IPS-20b (cell line): ENCODE results near the gene RBM33.
"Not testable (repeated sequence)": the region's sequence is repeated elsewhere in the genome, so short reads cannot be mapped to it uniquely, and the experiment has no call there.

ENCODE experiments used
- H3K27ac ChIP-seq: one replicate; pipeline ENCODE4 v1.5.1; 2013; ENCODE audit warnings: low read length
- H3K27me3 ChIP-seq: 2 replicates; pipeline ENCODE4 v1.6.1; 2013; ENCODE audit warnings: mild to moderate bottlenecking, low read length, inconsistent platforms; ENCODE audit not compliant: insufficient read depth
- H3K36me3 ChIP-seq: 2 replicates; pipeline ENCODE4 v1.6.1; 2013; ENCODE audit warnings: low read depth, mild to moderate bottlenecking, inconsistent platforms, low read length, moderate library complexity; ENCODE audit not compliant: insufficient read depth
- H3K4me1 ChIP-seq: 2 replicates; pipeline ENCODE4 v1.6.1; 2013; ENCODE audit warnings: mild to moderate bottlenecking, control low read depth, inconsistent platforms, low read length, moderate library complexity; ENCODE audit not compliant: insufficient read depth
- H3K4me3 ChIP-seq: 2 replicates; pipeline ENCODE4 v1.5.1; 2013; ENCODE audit warnings: mild to moderate bottlenecking, low read length, inconsistent platforms
- H3K9ac ChIP-seq: 2 replicates; pipeline ENCODE4 v1.6.1; 2013; ENCODE audit warnings: low read depth, mild to moderate bottlenecking, inconsistent platforms, low read length, moderate library complexity
- H3K9me3 ChIP-seq: 2 replicates; pipeline ENCODE4 v1.6.1; 2013; ENCODE audit warnings: mild to moderate bottlenecking, low read depth, low read length, inconsistent platforms; ENCODE audit not compliant: insufficient read depth

RBM33 gene

DNA sequence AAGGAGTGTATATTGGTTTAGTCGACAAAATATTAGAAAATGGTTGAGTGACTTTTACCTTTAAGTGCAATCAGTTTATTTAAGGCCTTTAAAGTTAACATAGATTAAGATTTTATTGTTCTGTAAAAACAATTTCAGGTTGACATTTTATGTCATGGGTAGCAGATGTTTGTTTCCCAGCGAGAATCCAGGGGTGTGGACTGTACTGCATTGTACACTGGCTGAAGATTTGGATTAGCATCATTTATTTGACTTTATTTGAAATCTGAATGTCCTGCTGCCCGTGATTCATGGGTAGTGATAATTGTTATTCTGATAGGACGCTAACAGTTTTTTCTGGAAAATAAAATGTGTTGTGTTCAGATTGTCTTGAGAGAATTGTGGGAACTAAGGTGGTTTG, 39.3 kb downstream of the RBM33 start:
- Histone ChIP-seq H3K9me3 (no peaks in the 10 kb centered on the region), H3K4me1 (peaks cover 5% of the 10 kb centered on the region; the same call in 1 of the 2 replicates), H3K36me3 (peaks cover 64% of the 10 kb centered on the region), H3K27me3 (no peaks in the 10 kb centered on the region), H3K9ac (no peak overlapping the region), H3K4me3 (no peak overlapping the region), H3K27ac (no peak overlapping the region)

- peaks cover 56% of the 10 kb centered on the region for H3K36me3 ChIP-seq
- no peaks in the 10 kb centered on the region for H3K27me3 ChIP-seq
- no peak overlapping the region for H3K4me3 ChIP-seq
- no peak overlapping the region for H3K9ac ChIP-seq
- H3K27ac ChIP-seq, result no peak overlapping the region
- no peaks in the 10 kb centered on the region for H3K9me3 ChIP-seq
- peaks cover 5% of the 10 kb centered on the region; the same call in 1 of the 2 replicates for H3K4me1 ChIP-seq
Observed at GRCh38 chr7:155684543-155684942, 40.1 kb downstream of the RBM33 start.

GRCh38 chr7:155685070-155685790, 40.8 kb downstream of the RBM33 start:
- peaks cover 5% of the 10 kb centered on the region; the same call in 1 of the 2 replicates for H3K4me1 ChIP-seq
- H3K36me3 ChIP-seq, result peaks cover 51% of the 10 kb centered on the region
- H3K27ac ChIP-seq, result no peak overlapping the region

GRCh38 chr7:155685791-155686160, 41.3 kb downstream of the RBM33 start:
- Histone ChIP-seq H3K27me3 (no peaks in the 10 kb centered on the region), H3K9ac (no peak overlapping the region), H3K4me3 (no peak overlapping the region), H3K27ac (no peak overlapping the region), H3K9me3 (no peaks in the 10 kb centered on the region), H3K4me1 (peaks cover 5% of the 10 kb centered on the region; the same call in 1 of the 2 replicates), H3K36me3 (peaks cover 45% of the 10 kb centered on the region)

More at GRCh38 chr7:155685070-155685790, 40.8 kb downstream of the RBM33 start:
- Histone ChIP-seq H3K9ac (no peak overlapping the region), H3K9me3 (no peaks in the 10 kb centered on the region), H3K4me3 (no peak overlapping the region), H3K27me3 (no peaks in the 10 kb centered on the region)

GRCh38 chr7:155686620-155687324, 42.3 kb downstream of the RBM33 start:
- not testable (repeated sequence) for H3K27me3 ChIP-seq
- peaks cover 35% of the 10 kb centered on the region; the same call in 1 of the 2 replicates for H3K36me3 ChIP-seq

GRCh38 chr7:155688237-155688636, 43.8 kb downstream of the RBM33 start:
- not testable (repeated sequence) for H3K27me3 ChIP-seq, H3K9me3 ChIP-seq, H3K4me1 ChIP-seq, H3K9ac ChIP-seq, H3K4me3 ChIP-seq, H3K27ac ChIP-seq
- H3K36me3 ChIP-seq, result peaks cover 21% of the 10 kb centered on the region; the same call in 1 of the 2 replicates

More at GRCh38 chr7:155686620-155687324, 42.3 kb downstream of the RBM33 start:
- not testable (repeated sequence) for H3K9ac ChIP-seq, H3K27ac ChIP-seq, H3K9me3 ChIP-seq, H3K4me3 ChIP-seq, H3K4me1 ChIP-seq

- not testable (repeated sequence) for H3K4me3 ChIP-seq, H3K27ac ChIP-seq, H3K36me3 ChIP-seq, H3K4me1 ChIP-seq, H3K9me3 ChIP-seq, H3K27me3 ChIP-seq, H3K9ac ChIP-seq
Observed at GRCh38 chr7:155690655-155691054, 46.2 kb downstream of the RBM33 start.

DNA sequence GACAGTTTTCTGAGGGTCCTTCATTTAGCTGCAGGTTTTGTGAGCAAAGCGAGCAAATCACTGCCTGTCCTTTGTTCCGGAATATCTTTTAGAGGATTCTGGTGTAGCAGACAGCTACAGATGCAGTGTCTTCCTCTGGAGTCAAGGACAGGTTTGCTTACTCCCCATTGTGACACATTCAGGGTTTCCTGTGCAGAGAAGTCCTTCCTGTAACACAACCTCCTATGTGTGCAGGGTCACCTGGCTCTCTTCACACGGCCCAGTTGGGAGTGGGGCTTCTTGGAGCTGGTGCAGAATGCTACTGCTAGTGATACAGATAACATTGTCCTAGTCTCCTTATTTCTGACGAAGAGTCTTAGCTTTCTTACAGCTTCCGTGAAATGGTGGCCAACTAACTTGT, 47.9 kb downstream of the RBM33 start:
- Histone ChIP-seq H3K9me3 (no peaks in the 10 kb centered on the region), H3K4me3 (no peak overlapping the region), H3K9ac (no peak overlapping the region), H3K27me3 (no peaks in the 10 kb centered on the region), H3K27ac (no peak overlapping the region), H3K4me1 (peaks cover 4% of the 10 kb centered on the region; the same call in 1 of the 2 replicates), H3K36me3 (no peaks in the 10 kb centered on the region)

GRCh38 chr7:155693826-155694225, 49.4 kb downstream of the RBM33 start:
- no peaks in the 10 kb centered on the region for H3K27me3 ChIP-seq
- H3K9ac ChIP-seq, result no peak overlapping the region
- no peak overlapping the region for H3K27ac ChIP-seq
- H3K4me3 ChIP-seq, result no peak overlapping the region
- no peaks in the 10 kb centered on the region for H3K36me3 ChIP-seq
- H3K9me3 ChIP-seq, result no peaks in the 10 kb centered on the region
- H3K4me1 ChIP-seq, result peaks cover 5% of the 10 kb centered on the region; the same call in 1 of the 2 replicates

DNA sequence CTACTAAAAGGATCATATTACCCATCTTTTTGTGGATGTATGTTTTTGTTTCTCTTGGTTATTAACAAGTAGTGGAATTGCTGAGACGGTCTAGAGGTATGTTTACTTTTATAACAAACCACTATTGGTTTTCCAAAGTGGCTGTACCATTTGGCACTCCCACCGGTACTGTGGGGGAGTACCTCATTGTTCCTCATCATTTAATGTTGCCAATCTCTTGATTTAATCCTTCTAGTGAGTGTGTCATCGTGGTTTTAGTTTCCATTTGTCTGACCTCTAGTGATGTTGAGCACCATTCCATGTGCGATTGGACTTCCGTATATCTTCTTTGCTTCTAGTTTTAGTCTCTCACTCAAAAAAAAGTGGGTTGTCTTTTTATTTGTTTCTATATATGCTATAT, 50.4 kb downstream of the RBM33 start:
- Histone ChIP-seq H3K9ac (no peak overlapping the region), H3K27ac (no peak overlapping the region), H3K9me3 (no peaks in the 10 kb centered on the region), H3K4me1 (peaks cover 7% of the 10 kb centered on the region; the same call in 1 of the 2 replicates), H3K4me3 (no peak overlapping the region), H3K36me3 (no peaks in the 10 kb centered on the region), H3K27me3 (no peaks in the 10 kb centered on the region)

DNA sequence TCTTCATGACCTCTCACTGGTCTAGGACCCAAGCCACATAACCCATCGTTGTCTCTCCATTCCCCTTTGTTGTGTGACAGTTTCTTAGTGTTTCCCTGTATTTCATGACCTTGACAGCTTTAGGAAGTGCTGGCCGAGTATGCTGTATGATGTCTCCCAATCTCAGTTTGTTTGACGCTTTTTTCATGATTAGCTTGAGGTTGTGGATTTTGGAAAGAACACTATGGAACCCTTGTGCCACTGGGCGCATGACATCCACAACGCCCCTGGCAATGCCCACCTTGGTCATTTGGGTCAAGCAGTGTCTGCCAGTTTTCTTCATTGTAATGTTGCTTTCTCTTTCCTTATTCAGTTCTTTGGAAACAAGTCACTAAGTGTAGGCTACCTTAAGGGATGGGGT, 52.3 kb downstream of the RBM33 start:
- no peak overlapping the region for H3K27ac ChIP-seq
- no peaks in the 10 kb centered on the region for H3K27me3 ChIP-seq
- no peak overlapping the region for H3K9ac ChIP-seq
- H3K4me1 ChIP-seq, result peaks cover 7% of the 10 kb centered on the region; the same call in 1 of the 2 replicates
- peaks cover 13% of the 10 kb centered on the region for H3K36me3 ChIP-seq
- no peaks in the 10 kb centered on the region for H3K9me3 ChIP-seq
- no peak overlapping the region for H3K4me3 ChIP-seq

DNA sequence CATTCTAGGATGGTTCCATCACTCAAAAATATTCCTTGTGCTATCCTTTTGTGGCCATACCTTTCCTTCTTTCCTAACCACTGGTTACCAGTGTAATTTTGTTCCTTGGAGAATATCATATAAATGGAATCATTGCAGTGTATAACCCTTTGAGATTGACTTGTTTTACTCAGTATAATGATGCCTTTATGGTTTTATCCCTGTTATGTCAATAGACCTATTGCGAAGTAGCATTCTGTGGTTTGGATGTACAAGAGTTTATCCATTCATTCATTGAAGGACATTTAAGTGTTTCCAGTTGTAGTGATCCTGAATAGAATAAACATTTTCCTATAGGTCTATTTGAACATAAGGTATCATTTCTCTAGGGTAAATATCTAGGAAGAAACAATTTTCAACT, 54.2 kb downstream of the RBM33 start:
- Histone ChIP-seq H3K9me3 (no peaks in the 10 kb centered on the region), H3K4me1 (peaks cover 3% of the 10 kb centered on the region; the same call in 1 of the 2 replicates), H3K9ac (no peak overlapping the region), H3K27me3 (no peaks in the 10 kb centered on the region), H3K36me3 (peaks cover 32% of the 10 kb centered on the region), H3K4me3 (no peak overlapping the region), H3K27ac (no peak overlapping the region)
